ENCODE results near the gene CCDC150.

The CCDC150 gene

DNA sequence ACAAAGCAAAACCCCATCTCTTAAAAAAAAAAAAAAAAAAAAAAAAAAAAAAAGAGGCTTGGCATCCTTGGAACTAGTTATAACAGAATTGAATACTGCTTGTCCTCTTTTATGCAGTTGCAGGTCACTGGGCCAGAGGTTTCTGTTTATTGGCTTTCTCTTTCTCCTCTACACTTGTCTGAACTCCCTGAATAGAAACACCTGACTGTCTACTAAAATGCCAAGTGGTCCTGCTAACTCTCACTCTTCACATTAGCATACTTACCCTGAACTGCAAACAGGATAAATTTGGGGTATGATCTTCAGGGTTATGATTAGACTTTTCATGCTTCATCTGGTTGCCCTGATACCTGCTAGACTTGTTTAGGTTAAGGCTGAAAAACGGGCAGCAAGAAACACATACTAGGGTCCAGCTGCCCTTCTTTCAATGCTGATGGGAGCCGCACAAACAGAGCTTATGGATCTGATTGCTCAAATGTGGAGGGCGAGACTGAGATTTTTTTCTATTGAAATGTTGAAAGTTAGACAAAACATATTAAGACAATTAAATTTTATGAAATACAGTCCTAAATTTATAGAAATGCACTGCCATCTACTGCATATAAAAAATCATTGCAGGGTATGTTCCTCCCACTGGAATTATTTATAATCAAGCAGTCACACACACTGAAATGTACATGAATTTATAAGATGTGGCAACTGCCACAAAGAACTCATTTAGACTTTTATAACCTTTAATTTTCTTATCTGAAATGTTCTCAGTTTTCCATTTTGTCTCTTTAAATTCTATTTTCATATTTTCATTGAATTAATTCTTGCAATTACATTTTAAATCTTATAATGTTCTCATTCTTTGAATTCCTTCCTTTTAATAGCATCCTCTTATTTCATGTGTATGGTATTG is 119.2 kb downstream of the CCDC150 start:
- Mint-ChIP-seq H3K4me1 (no peaks in the 10 kb centered on the region), H3K27ac (peak overlapping the region in 1 of 3 experiments; percentile 43), H3K27me3 (ENCODE audit: low read depth) (no peaks in the 10 kb centered on the region), H3K4me3 (no peak overlapping the region), H3K9me3 (peaks cover 45% of the 10 kb centered on the region), H3K36me3 (ENCODE audit: low read depth) (peaks cover 82% of the 10 kb centered on the region)
- TF ChIP-seq CTCF (IDR thresholded peaks at IDR 0.05; ENCODE audit: unreplicated experiment in 3 of 3) = peak; percentile 37 to 47 (median 37)

- TF ChIP-seq CTCF (IDR thresholded peaks at IDR 0.05; ENCODE audit: unreplicated experiment in 3 of 3) = no peak
- Mint-ChIP-seq H3K27ac (no peak overlapping the region), H3K27me3 (ENCODE audit: low read depth) (no peaks in the 10 kb centered on the region), H3K4me3 (no peak overlapping the region), H3K4me1 (no peaks in the 10 kb centered on the region), H3K36me3 (ENCODE audit: low read depth) (peaks cover 82% of the 10 kb centered on the region), H3K9me3 (peaks cover 39% of the 10 kb centered on the region)
These were observed 119.8 kb downstream of the CCDC150 start for GRCh38 chr2:196759378-196759706.

GRCh38 chr2:196767101-196767500 is 127.6 kb downstream of the CCDC150 start:
- Mint-ChIP-seq H3K36me3 (ENCODE audit: low read depth) (peaks cover 62% of the 10 kb centered on the region), H3K27ac (no peak overlapping the region), H3K4me3 (no peak overlapping the region), H3K27me3 (ENCODE audit: low read depth) (no peaks in the 10 kb centered on the region), H3K4me1 (no peaks in the 10 kb centered on the region), H3K9me3 (no peaks in the 10 kb centered on the region)
- no peak for TF ChIP-seq CTCF (IDR thresholded peaks at IDR 0.05; ENCODE audit: unreplicated experiment in 3 of 3)

Measured in nephron (organoid).